GM19193 (cell line): ENCODE measurements around the gene RRAS.

Experiments
- POLR2A ChIP-seq: IDR thresholded peaks from 4 replicates; pipeline ENCODE4 v1.6.1; 2011; ENCODE audit not compliant: insufficient read depth, insufficient read length; ENCODE audit errors: extremely low read depth

The RRAS gene

GRCh38 chr19:49640113-49640898 lies at the start of gene RRAS:
TSS of gene RRAS (minus strand) at chr19:49640143. CDS start at chr19:49640098, 45 bp downstream.
- peak; percentile 88 for TF ChIP-seq POLR2A

GRCh38 chr19:49689133-49690078 lies 49.5 kb upstream of the RRAS start, which contains the start of gene ADM5:
TSS of gene ADM5 (plus strand) at chr19:49689594. CDS start at chr19:49689838, 244 bp downstream.
- peak; percentile 27 for TF ChIP-seq POLR2A

GRCh38 chr19:49688531-49689132 lies 48.7 kb upstream of the RRAS start:
- TF ChIP-seq POLR2A: no peak

GRCh38 chr19:49687566-49688316 lies 47.8 kb upstream of the RRAS start:
- peak; percentile 7 for TF ChIP-seq POLR2A

DNA sequence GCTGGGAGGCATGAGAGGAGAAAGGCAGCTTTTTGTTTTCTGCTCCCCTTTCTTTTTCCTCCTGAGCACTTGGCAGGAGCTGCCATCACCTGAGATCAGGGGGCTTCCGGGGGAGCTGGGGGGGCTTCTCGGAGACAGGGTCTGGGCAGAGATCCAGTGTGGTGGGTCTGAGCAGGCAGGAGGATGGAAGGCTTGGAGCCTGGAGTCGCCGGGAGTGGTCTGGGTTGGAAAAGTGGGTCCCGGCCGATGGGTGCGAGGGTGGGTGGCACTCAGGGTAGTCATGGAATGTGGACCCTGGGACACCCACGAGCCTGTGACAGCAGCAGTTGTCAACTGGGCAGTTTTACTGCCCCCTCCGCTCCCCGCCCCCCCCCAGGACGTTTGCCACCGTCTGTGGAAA lies 47.2 kb upstream of the RRAS start:
- TF ChIP-seq POLR2A: no peak

- no peak for TF ChIP-seq POLR2A
These were observed 46.7 kb upstream of the RRAS start for GRCh38 chr19:49686503-49687088.

GRCh38 chr19:49685845-49686332 lies 45.9 kb upstream of the RRAS start:
- peak; percentile 2 for TF ChIP-seq POLR2A

DNA sequence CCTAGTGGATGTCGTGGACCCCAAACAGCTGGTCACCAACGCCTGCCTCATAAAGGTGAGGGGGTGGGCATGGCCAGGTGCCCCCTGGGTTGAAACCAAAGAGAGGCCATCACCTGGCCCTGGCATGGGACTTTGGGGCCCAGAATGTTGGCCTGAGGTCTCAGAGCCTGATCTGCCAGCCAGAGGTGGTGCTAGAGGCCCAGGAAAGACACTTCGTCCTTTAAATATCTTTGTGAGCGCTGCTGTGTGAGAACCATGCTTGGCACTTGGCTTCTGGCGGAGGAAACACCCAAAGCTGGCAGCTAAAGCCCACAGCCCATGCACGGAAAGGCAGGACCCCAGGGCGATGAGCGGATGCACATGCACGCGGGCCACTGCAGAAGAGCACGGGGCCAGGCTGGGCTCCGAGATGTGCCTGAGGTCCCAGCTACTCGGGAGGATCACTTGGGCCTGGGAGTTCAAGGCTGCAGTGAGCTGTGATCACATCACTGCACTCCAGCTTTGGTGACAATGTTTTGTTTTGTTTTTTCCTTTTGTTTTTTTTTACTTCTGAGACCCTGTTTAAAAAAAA lies 45.1 kb upstream of the RRAS start:
- no peak for TF ChIP-seq POLR2A

GRCh38 chr19:49684251-49684982 lies 44.5 kb upstream of the RRAS start:
- TF ChIP-seq POLR2A: no peak

DNA sequence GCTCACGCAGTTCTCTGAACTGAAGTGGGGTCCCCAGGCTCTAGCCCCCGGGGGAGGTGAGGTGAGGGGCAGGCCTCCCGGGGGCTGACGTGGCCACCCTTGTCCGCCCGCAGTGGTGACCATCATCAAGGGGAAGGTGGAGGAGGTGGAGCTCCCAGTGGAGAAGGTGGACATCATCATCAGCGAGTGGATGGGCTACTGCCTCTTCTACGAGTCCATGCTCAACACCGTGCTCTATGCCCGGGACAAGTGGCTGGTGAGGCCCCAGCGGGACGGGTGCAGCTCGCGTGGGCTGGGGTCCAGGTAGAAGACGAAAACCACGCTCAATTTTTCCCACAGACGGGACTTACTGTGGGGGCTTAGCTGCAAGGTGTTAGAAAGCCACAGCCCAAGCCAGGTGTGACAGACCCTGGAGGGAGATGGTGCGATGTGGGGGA lies 43.9 kb upstream of the RRAS start:
- TF ChIP-seq POLR2A: no peak

DNA sequence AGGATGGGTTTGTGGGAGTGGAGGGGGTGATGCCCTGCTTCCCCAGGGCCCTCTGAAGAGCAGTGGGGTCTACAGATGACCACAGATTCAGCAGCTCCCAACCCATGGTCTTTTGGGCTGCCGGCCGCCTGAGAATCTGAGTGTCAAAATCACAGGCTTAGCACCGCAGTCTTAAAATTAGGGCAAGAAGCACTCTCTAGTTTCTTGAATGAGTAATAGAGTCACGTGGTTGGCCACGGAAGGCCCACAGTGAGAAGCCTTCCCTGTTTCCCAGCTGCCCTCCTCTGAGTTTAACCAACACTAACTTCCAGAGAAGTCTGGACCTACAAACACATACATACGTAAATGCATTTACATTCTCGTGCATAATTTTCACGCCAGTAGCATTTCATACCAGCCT lies 42.3 kb upstream of the RRAS start:
- TF ChIP-seq POLR2A: no peak

DNA sequence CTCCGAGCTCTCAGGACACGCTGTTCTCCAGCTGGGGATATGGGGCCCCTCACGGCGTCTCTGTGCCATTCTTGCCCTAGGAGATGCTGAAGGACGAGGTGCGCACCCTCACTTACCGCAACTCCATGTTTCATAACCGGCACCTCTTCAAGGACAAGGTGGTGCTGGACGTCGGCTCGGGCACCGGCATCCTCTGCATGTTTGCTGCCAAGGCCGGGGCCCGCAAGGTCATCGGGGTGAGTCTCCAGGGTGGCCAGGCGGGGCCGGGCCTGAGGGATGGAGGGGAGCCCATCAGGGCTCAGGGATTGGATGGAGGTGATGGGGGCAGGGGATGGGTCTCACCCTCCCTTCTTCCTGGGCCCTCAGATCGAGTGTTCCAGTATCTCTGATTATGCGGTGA lies 41.9 kb upstream of the RRAS start:
- no peak for TF ChIP-seq POLR2A
